ENCODE data around the gene VWA5B1.

VWA5B1 gene

DNA sequence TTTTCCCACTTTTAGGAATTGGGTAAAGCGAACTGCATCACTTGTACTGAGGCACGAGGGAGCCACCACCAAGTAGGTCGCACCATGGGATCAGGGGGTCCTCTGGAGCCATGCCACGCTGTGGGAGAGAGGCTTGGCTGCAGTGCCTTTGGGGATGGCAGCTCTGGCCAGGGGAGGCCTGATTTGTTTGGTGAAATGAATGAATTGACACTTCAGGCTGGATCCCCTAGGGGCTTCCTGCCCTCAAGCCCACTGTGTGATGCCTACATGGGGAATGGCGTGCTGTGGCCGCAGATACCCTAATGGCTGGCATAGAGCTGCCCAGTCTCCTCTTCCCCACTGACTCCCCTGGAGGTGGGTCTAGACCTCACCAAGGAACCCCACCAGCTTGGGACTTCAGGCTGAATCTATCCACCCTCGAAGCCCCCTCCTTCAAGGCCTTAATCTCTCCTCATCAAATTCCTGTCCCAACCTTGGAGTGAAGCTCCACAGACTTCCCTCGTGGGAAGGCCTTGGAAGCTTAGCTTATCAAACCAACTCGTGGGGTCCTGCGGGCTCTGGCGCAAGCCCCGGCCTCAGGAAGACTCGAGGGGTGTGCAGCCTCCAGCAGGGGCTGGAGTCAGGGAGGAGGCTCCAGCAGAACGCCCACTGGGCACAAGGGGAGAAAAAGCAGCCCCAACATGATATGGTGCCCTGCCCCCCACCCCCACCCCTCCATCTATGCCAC is 64.6 kb downstream of the VWA5B1 start:
- Histone ChIP-seq H3K27me3 (ENCODE audit: control insufficient read depth, insufficient read depth, low read length, poor library complexity, severe bottlenecking) (peaks cover 4% of the 10 kb centered on the region), H3K9me3 (ENCODE audit: control insufficient read depth, low read length) (no peaks in the 10 kb centered on the region), H3K4me3 (ENCODE audit: insufficient read depth, low read depth, low read length) (no peak overlapping the region), H3K36me3 (ENCODE audit: control insufficient read depth, insufficient read depth, low read length) (no peaks in the 10 kb centered on the region), H3K4me1 (ENCODE audit: control insufficient read depth, insufficient read depth, low read length) (no peaks in the 10 kb centered on the region), H3K27ac (ENCODE audit: insufficient read depth, low read depth, low read length, poor library complexity, severe bottlenecking) (no peak overlapping the region)
- WGBS, 2 experiments, result 90 to 92% methylated on average over 14 of the region's 14 CpGs

DNA sequence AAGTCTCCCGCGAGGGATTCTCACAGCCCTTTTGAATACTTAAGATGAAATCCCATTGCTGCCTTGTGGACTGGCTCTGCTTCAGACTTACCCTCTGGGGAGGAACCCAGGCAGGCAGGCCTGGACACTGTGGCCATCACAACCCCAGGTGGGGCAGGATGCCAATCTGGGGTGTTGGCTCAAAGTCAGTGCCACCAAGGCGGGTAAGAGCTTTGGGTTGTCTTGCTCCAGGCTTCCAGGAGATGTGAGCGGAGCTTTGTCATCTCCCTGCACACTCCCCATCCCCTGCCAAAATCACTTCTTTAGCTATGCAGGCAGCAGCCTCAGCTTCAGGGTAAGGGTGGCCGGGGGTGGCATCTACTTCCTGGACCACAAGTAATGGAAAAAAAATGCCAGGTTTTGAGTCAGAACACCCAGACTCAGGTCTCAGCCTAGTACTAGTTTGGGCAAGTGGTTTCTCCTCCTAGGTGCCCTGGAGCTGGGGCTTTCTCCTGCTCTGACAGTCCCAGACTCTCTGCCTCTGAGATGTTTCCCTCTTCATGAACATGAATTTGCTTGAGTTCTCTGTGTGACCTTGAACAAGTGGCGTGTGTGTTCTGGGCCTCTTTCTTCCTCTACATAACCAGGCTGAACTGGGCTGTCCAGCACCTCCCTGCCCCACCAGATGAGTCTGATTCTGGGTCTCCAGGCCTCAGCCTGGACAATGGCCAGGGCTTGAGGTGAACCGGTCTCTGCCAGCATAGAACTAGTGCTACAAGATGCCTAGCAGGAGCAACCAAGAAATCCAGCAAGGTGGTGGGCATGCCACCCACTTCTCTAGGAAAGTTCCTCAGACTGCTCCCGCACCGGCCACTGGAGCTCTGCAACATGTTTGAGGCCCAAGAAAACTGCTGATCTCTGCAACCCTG is 65.4 kb downstream of the VWA5B1 start:
- no peaks in the 10 kb centered on the region for H3K9me3 ChIP-seq (ENCODE audit: control insufficient read depth, low read length)
- H3K36me3 ChIP-seq (ENCODE audit: control insufficient read depth, insufficient read depth, low read length), result no peaks in the 10 kb centered on the region
- no peaks in the 10 kb centered on the region for H3K4me1 ChIP-seq (ENCODE audit: control insufficient read depth, insufficient read depth, low read length)
- no peak overlapping the region for H3K27ac ChIP-seq (ENCODE audit: insufficient read depth, low read depth, low read length, poor library complexity, severe bottlenecking)
- WGBS, 2 experiments, result 80% methylated on average over 9 of the region's 9 CpGs
- no peak overlapping the region for H3K4me3 ChIP-seq (ENCODE audit: insufficient read depth, low read depth, low read length)
- H3K27me3 ChIP-seq (ENCODE audit: control insufficient read depth, insufficient read depth, low read length, poor library complexity, severe bottlenecking), result peaks cover 4% of the 10 kb centered on the region

GRCh38 chr1:20356850-20357459 is 66.3 kb downstream of the VWA5B1 start:
- H3K4me3 ChIP-seq (ENCODE audit: insufficient read depth, low read depth, low read length), result no peak overlapping the region

DNA sequence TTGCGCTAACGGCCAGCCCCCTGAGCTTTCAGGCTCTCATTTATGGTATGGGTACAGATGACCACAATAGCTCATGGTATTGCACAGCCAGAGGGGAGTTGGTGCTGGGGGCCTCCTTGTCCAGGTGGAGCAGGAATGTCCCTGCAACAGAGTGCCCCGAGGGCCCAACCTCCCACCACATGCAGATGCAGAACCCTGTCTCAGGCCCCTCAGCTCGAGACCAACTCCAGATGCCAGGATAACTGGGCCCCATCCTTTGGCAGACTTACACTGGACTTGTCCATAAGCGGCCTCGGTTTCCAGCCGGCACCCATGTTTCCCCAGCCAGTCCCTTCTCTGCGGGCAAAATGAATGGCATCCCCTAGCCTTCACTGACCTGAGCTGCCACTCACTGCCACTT is 67.1 kb downstream of the VWA5B1 start:
- Histone ChIP-seq H3K27me3 (ENCODE audit: control insufficient read depth, insufficient read depth, low read length, poor library complexity, severe bottlenecking) (peaks cover 4% of the 10 kb centered on the region), H3K36me3 (ENCODE audit: control insufficient read depth, insufficient read depth, low read length) (no peaks in the 10 kb centered on the region), H3K9me3 (ENCODE audit: control insufficient read depth, low read length) (no peaks in the 10 kb centered on the region), H3K4me1 (ENCODE audit: control insufficient read depth, insufficient read depth, low read length) (no peaks in the 10 kb centered on the region), H3K27ac (ENCODE audit: insufficient read depth, low read depth, low read length, poor library complexity, severe bottlenecking) (no peak overlapping the region), H3K4me3 (ENCODE audit: insufficient read depth, low read depth, low read length) (no peak overlapping the region)
- 92 to 93% methylated on average over 8 of the region's 8 CpGs for WGBS, 2 experiments

More at GRCh38 chr1:20356850-20357459, 66.3 kb downstream of the VWA5B1 start:
- H3K4me1 ChIP-seq (ENCODE audit: control insufficient read depth, insufficient read depth, low read length), result no peaks in the 10 kb centered on the region
- whole genome bisulfite sequencing, 2 experiments, result 92 to 93% methylated on average over 8 of the region's 8 CpGs
- no peaks in the 10 kb centered on the region for H3K9me3 ChIP-seq (ENCODE audit: control insufficient read depth, low read length)
- no peaks in the 10 kb centered on the region for H3K36me3 ChIP-seq (ENCODE audit: control insufficient read depth, insufficient read depth, low read length)
- H3K27me3 ChIP-seq (ENCODE audit: control insufficient read depth, insufficient read depth, low read length, poor library complexity, severe bottlenecking), result peaks cover 4% of the 10 kb centered on the region
- H3K27ac ChIP-seq (ENCODE audit: insufficient read depth, low read depth, low read length, poor library complexity, severe bottlenecking), result no peak overlapping the region

GRCh38 chr1:20358761-20359263 is 68.1 kb downstream of the VWA5B1 start:
- no peaks in the 10 kb centered on the region for H3K36me3 ChIP-seq (ENCODE audit: control insufficient read depth, insufficient read depth, low read length)
- H3K9me3 ChIP-seq (ENCODE audit: control insufficient read depth, low read length), result no peaks in the 10 kb centered on the region
- H3K27me3 ChIP-seq (ENCODE audit: control insufficient read depth, insufficient read depth, low read length, poor library complexity, severe bottlenecking), result peaks cover 11% of the 10 kb centered on the region
- H3K4me1 ChIP-seq (ENCODE audit: control insufficient read depth, insufficient read depth, low read length), result no peaks in the 10 kb centered on the region
- WGBS, 2 experiments, result 62 to 64% methylated on average over 12 of the region's 12 CpGs
- no peak overlapping the region for H3K4me3 ChIP-seq (ENCODE audit: insufficient read depth, low read depth, low read length)
- H3K27ac ChIP-seq (ENCODE audit: insufficient read depth, low read depth, low read length, poor library complexity, severe bottlenecking), result no peak overlapping the region

- WGBS, 2 experiments, result 90 to 95% methylated on average over 15 of the region's 15 CpGs
- Histone ChIP-seq H3K36me3 (ENCODE audit: control insufficient read depth, insufficient read depth, low read length) (no peaks in the 10 kb centered on the region), H3K27me3 (ENCODE audit: control insufficient read depth, insufficient read depth, low read length, poor library complexity, severe bottlenecking) (peaks cover 20% of the 10 kb centered on the region), H3K4me1 (ENCODE audit: control insufficient read depth, insufficient read depth, low read length) (no peaks in the 10 kb centered on the region), H3K4me3 (ENCODE audit: insufficient read depth, low read depth, low read length) (no peak overlapping the region), H3K27ac (ENCODE audit: insufficient read depth, low read depth, low read length, poor library complexity, severe bottlenecking) (no peak overlapping the region), H3K9me3 (ENCODE audit: control insufficient read depth, low read length) (no peaks in the 10 kb centered on the region)
Measured at GRCh38 chr1:20359451-20360330, 69.0 kb downstream of the VWA5B1 start.

GRCh38 chr1:20361401-20361800 is 70.7 kb downstream of the VWA5B1 start:
- H3K4me1 ChIP-seq (ENCODE audit: control insufficient read depth, insufficient read depth, low read length), result no peaks in the 10 kb centered on the region
- H3K27ac ChIP-seq (ENCODE audit: insufficient read depth, low read depth, low read length, poor library complexity, severe bottlenecking), result no peak overlapping the region
- WGBS, 2 experiments, result 92 to 98% methylated on average over 7 of the region's 7 CpGs
- H3K4me3 ChIP-seq (ENCODE audit: insufficient read depth, low read depth, low read length), result no peak overlapping the region
- H3K9me3 ChIP-seq (ENCODE audit: control insufficient read depth, low read length), result no peaks in the 10 kb centered on the region
- no peaks in the 10 kb centered on the region for H3K36me3 ChIP-seq (ENCODE audit: control insufficient read depth, insufficient read depth, low read length)
- peaks cover 37% of the 10 kb centered on the region for H3K27me3 ChIP-seq (ENCODE audit: control insufficient read depth, insufficient read depth, low read length, poor library complexity, severe bottlenecking)

DNA sequence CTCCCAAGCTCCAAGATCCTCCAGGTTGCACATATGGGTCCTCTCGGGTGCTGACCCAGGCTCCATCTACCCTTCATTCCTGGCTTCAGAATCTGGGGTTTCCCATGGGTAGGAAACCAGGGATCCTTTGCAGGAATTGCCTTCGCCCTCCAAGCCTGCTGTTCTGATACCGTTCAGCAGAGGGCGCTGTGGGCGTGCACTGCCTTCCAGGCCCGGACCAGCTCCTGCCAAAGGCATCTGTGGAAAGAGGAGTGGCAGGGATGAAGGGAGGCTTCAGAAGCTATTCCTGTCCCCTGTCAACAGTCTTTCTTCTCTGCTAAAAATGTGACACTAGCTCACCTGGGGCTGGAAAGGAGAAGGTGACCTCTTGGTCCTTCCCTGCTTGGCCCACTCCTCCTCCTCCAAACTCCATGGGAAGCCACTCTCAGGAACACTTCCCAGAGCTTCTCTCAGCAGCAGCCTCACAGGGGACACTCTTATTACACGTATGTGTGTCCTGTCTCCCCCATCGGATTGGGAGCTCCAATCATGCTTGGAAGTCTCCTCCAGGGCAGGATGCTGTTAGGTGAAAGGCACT is 71.2 kb downstream of the VWA5B1 start:
- no peak overlapping the region for H3K27ac ChIP-seq (ENCODE audit: insufficient read depth, low read depth, low read length, poor library complexity, severe bottlenecking)
- peaks cover 42% of the 10 kb centered on the region for H3K27me3 ChIP-seq (ENCODE audit: control insufficient read depth, insufficient read depth, low read length, poor library complexity, severe bottlenecking)
- H3K36me3 ChIP-seq (ENCODE audit: control insufficient read depth, insufficient read depth, low read length), result no peaks in the 10 kb centered on the region
- H3K4me3 ChIP-seq (ENCODE audit: insufficient read depth, low read depth, low read length), result no peak overlapping the region
- peaks cover 2% of the 10 kb centered on the region for H3K4me1 ChIP-seq (ENCODE audit: control insufficient read depth, insufficient read depth, low read length)
- no peaks in the 10 kb centered on the region for H3K9me3 ChIP-seq (ENCODE audit: control insufficient read depth, low read length)
- 17% methylated on average over 8 of the region's 8 CpGs for WGBS, 2 experiments

GRCh38 chr1:20362856-20363255 is 72.2 kb downstream of the VWA5B1 start:
- no peaks in the 10 kb centered on the region for H3K36me3 ChIP-seq (ENCODE audit: control insufficient read depth, insufficient read depth, low read length)
- peaks cover 52% of the 10 kb centered on the region for H3K27me3 ChIP-seq (ENCODE audit: control insufficient read depth, insufficient read depth, low read length, poor library complexity, severe bottlenecking)
- no peak overlapping the region for H3K27ac ChIP-seq (ENCODE audit: insufficient read depth, low read depth, low read length, poor library complexity, severe bottlenecking)
- no peak overlapping the region for H3K4me3 ChIP-seq (ENCODE audit: insufficient read depth, low read depth, low read length)
- WGBS, 2 experiments, result 88 to 90% methylated on average over 1 to 2 of the region's 2 CpGs
- no peaks in the 10 kb centered on the region for H3K9me3 ChIP-seq (ENCODE audit: control insufficient read depth, low read length)
- H3K4me1 ChIP-seq (ENCODE audit: control insufficient read depth, insufficient read depth, low read length), result peaks cover 4% of the 10 kb centered on the region
